GM18951 (cell line): ENCODE results near the gene AMPD1.

Source experiments
- POLR2A ChIP-seq: IDR thresholded peaks from 4 replicates; pipeline ENCODE4 v1.6.1; 2011; ENCODE audit warnings: mild to moderate bottlenecking; ENCODE audit not compliant: insufficient read length, insufficient read depth; ENCODE audit errors: extremely low read depth
- in situ Hi-C: fragments of 300-500 bp; cut with MboI; formaldehyde crosslinking; loops from one replicate; pipeline ENCODE4 v1.12.0; 2022; ENCODE audit warnings: low sequenced_read_pairs, mixed read lengths, inconsistent platforms; ENCODE audit not compliant: unreplicated experiment

The AMPD1 gene

GRCh38 chr1:114648503-114648902 lies 46.8 kb downstream of the AMPD1 start:
- TF ChIP-seq POLR2A = no peak

GRCh38 chr1:114641377-114641776 lies 54.0 kb downstream of the AMPD1 start:
- in situ Hi-C loops = no loop called here
- TF ChIP-seq POLR2A = no peak

More at GRCh38 chr1:114648503-114648902, 46.8 kb downstream of the AMPD1 start:
- in situ Hi-C loops = no loop called here

DNA sequence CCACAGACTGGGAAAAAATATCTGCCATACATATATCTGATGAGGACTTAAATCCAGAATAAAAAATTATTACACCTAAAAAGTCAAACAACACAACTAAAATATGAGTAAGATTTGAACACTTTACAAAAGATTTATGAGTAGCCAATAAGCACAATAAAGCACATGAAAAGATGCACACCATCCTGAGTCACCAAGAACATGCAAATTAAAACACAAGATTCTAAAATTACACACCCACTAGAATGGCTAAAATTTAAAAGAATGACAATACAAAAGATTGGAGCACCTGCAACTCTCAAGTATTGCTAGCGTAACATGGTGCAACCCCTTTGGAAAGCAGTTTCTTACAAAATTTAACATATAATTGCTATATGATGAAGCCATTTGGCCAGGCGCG lies 56.4 kb downstream of the AMPD1 start:
- in situ Hi-C loops = no loop called here
- no peak for TF ChIP-seq POLR2A

GRCh38 chr1:114632427-114632826 lies 62.9 kb downstream of the AMPD1 start:
- in situ Hi-C loops = no loop called here
- TF ChIP-seq POLR2A = no peak

DNA sequence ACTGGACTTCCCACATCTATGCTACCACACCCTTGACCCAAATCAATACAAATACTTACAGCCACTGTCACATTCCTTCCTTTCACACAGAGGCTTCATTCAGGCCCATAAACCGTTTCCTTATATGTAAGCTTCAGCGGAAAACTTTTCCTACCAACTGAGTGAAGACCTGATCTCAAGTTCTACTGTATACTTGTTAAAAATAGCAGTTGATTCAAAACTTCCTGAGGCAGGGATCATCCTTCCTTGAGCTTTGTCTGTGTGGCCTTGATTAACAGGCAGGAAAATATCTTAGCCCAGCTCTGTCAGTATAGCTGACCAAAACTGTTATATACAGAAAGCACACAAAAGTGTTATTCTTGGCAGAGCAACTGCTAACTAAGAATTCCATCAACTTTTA lies 68.2 kb downstream of the AMPD1 start:
- in situ Hi-C loops = no loop called here
- TF ChIP-seq POLR2A = no peak

- in situ Hi-C loops = no loop called here
- TF ChIP-seq POLR2A = no peak
These were observed 72.0 kb downstream of the AMPD1 start for GRCh38 chr1:114623364-114623763.
